DMS114 treated with DMSO at 0.1 percent for 48 hours (cell line): Measurements from ENCODE around the gene F3.

Experiments used
- DNase-seq: peaks from one replicate; lab custom pipeline; 2025; ENCODE audit not compliant: unreplicated experiment; lab: John Stamatoyannopoulos, UW

Gene F3

DNA sequence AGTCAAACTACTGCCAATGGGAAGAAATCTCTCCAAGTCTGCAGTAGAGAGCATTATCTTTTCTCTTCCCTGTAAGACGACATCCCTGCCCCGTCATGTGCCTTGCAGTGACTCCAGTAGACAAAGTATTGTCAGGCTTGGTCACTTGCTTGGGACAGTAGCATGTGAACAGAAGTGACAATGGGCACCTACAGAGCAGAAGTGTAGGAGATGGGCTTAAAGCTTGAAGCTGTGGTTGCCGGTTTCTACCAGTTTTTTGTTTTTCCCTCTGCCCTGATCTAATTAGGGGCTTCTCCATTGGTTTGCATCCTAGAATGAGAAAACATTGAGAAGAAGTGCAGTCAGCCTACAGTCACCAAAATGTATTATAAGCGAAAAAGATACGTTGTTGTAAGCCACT, 12.7 kb downstream of the F3 start:
- no peak for DNase-seq

DNA sequence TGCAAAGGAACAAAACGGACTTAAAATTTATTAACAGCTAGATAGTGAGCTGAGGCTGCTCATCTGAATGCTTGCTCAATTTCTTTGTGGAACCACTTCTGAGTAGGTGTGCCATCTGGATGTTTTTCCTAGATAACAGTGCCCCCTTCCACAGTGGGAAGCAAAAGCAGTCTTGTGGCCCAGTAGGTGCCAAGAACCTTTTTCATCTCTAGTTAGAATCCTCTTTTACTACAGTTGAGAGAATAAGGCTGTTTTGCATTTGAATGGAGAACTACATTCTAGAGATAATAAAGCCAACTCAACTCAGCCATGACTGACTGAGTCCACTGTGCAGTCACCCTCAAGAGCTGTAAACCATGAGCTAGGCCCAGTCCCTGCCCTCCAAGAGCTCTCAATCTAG, 13.3 kb downstream of the F3 start:
- no peak for DNase-seq

DNA sequence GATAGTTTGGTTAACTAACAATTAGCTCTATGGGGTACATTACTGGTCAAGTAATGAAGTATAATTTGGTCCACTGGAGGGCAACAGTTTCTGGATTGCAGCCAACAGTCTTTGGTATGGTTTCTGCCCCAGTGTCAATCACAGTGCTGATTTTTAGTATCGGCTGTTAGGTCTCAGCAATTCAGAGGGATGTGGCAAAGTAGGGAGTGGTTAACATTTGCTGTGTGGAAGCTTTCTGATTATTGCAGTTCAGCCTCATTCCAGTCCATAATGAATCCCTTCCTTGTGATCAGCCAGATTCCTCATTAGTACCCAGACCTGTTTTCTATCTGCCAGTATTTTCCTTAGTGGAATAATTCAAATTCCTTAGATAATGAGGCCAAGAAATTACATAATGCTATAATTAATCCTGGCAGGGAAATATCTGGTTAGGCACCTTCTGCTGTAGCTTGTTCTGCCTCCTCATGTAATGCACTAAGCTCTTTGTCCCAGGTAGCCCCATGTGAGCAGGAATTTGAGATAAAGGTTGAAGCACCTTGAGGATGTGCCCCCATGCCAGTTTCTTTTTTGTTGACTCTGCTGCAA, 14.0 kb downstream of the F3 start:
- DNase-seq: no peak

DNA sequence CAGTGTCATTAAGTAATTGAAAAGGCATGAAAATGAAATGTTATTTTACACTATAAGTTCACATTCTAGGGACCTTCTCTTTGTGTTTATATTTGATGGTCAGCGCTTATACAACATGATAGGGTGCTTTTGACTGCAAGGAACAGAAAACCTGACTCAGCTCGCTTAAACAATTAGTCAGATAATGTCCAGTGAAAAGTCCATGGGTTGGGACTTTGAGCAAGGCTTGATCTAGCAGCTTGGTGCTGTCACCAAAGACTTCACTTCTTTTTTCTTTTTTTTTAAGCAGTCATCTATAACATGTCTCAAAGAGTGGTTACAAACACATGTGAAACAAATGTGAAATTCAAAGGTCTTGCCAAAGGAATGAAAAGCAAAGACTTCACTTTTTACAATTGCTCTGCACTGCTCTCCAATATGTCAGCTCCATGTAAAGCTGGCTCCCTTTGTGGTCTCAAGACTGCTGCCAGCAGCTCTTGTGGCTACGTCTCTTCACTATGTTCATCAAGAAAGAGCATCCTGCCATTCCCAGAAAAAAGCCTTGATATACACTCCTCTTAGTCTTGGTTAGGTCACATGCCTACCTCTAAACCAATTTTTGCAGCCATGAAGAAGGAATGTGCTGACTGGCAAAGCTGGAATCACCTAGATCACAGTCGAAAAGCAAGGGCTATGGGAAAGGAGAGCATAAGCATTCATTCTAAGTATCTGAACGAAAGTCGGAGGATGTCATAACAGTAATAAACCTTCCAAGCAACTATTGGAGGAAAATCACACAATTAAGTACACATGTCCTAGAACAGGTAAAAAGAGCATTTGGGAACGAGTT, 15.2 kb downstream of the F3 start:
- DNase-seq: no peak

DNA sequence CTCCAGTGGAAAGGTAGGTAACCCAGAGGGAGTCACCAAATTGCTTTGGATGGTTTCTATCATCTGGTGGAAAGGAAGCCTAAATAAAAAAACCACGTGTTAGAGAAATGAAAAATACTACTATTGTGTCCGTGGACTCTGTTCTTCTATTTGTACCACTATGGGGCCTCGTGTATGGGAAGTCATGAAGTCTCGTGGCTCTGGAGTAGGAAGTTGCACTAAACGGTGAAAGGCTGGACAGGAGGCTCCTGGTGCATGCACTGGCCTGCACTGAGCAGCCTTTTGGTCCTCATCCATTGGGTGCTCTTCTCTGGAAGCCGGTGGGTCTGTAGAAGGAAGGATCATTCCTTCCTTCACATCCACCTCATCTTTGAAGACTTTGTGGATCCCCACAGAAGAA, 17.0 kb downstream of the F3 start:
- no peak for DNase-seq

DNA sequence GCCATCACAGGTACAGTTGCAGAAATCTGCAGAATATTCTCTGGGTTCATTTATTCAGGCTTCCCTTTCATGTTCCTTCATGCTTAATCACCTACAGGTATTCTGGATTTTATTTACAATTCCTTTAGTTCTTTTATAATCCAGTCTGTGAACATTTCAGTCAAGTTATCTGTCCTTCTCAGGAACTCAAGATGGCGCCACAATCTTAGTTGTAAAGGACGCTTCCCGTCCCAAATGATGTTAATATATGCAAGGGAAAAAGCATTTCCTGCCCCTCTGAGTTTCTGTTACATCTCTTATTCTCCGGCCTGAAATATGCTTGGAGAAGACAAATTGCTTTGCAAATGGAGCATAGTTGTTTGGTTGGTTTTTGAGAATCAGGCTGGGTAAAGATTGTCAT, 19.3 kb downstream of the F3 start:
- peak; percentile 14 for DNase-seq

DNA sequence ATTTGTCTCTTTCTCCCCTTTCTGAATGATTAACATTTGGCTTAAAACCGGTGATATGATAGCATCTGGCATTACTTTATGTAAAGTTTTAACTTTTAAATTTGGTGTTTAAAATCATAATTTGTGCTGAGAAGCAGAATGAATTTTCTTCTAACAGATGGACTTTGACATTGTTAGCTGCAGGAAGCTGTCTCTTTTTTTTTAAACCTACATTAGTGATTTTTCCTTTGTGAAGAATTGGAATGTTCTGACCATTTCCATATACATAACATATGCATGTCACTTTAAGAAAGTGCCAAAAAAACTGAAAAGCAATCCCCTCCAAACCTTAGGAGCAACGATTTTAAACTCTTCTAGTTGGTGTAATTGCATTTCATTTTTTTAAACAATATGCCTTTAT, 22.2 kb downstream of the F3 start:
- no peak for DNase-seq

DNA sequence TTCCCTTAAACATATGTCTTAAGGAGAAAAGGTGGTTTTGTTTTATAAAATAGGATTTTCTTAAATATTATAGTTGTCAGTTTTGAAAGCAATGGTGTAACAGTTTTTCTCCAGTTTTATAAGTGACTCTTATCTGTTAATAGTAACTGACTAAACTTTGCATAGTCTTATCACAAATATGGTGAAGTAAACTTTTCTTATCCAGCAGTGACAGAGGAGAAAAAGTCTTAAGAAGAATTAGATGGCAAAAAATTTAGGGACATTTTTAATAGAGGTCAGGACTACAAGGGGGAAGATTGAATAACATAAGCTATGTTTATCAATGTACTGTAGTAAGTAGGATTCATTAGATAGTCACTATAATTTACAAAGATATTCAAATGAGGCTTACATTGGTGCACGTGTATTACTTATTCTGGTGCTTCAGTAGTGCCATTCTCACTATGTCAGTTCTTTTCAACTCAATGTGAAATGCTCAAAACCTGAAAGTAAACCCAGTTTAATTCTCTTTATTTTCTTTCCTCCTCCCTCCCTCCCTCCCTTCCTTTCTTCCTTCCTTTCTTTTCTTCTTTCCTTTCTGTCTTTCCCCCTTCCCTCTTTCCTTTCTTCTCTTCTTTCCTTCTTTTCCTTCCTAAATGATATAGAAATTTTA, 26.1 kb downstream of the F3 start:
- DNase-seq: no peak

DNA sequence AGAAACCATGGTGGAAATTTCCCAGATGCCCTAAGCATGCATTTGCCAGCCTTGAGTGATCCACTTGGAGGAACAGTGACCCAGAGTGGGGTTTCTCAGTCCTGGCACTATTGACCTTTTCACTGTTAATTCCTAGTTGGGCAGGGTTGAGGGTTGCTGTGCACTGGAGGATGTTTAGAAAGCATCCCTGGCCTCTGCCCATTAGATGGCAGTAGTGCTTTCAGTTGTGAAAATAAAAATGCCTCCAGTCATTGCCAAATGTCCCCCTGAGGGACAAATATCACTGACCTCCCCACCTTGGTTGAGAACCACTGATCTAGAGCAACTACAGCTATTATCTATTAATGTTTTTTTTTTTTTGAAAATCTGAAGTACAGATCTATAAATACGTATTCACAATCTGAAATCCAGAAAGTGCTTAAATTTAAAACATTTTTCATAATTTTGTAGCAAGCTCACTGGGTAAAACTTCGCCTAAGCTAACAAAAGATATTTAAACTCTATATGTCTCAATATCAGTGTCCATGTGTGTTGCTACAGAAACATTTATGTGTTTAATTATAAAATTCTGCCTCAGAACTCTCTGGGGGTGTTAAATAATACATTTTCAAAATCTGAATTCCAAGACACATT, 27.3 kb downstream of the F3 start:
- peak; percentile 10 for DNase-seq

DNA sequence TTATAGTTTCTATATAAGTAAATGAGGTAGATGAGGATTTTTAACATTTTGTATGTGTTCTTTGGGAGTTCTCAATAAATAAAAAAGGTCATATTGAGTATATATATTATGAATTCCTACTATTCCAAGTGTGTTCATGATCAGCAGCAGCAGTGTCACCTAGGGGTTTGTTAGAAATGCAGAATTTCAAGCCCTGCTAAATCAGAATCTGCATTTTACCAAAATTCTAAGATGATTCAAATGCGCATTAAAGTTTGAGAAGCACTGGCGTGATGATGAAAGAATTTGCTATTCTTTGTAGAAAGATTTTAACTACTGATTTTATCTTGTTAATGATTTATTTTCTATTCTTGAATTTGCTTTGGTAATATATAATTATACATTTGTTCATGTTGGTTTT, 28.7 kb downstream of the F3 start:
- DNase-seq: no peak

DNA sequence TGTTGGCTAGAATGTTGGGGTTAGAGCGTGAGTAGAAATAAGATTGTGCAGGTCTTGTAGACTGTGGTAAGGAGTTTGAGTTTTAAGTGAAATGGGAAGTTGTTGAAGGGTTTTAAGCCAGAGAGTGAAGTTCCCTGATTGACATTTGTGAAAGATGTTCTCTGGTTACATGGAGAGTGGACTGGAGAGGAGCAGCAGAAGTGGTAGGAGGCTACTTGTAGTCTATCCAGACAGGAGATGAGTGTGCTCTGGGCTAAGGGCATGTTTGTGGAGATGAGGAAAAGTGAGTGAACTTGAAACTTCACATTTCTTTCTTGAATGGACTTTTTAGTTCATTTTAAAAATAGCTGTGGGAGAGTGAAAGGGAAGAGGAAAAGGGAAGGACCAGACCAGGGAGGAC, 37.0 kb downstream of the F3 start:
- DNase-seq: no peak

DNA sequence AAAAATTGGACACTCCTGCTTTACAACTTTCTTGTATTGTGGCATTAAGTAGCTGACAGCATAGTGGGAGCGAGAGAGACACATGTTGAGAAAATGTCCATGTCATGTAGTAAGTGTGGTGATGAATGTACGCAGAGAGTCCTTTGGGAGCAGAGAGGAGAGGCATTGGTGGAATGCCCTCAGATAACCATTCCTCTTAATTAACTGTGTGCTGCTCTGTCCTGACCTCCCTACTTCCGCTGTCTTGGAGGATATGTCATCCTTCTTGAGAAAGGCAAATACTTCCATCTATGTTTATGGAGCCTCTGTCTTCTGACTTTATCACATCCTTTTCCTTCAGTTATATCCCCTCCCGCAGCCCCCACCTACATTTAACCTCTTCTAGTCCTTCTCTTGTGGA, 38.4 kb downstream of the F3 start:
- DNase-seq: no peak

DNA sequence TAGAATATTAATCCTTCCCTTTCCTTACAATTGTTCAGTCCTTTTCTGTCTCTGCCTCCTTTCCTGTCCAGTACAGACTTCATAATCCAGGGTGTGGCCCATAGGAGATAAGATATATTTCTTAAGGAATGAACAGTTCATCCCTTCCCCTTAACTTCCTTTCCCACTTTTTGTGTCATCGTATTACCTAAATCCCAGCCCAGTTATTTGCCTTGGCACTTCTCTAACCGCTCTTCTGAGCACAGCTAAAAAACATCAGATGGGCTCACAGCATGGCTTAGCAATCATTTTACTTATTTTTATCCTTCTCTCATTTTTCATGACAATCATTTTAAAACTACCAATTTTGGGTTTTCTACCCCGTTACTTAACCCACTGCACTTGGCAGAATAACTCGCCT, 39.6 kb downstream of the F3 start:
- no peak for DNase-seq

DNA sequence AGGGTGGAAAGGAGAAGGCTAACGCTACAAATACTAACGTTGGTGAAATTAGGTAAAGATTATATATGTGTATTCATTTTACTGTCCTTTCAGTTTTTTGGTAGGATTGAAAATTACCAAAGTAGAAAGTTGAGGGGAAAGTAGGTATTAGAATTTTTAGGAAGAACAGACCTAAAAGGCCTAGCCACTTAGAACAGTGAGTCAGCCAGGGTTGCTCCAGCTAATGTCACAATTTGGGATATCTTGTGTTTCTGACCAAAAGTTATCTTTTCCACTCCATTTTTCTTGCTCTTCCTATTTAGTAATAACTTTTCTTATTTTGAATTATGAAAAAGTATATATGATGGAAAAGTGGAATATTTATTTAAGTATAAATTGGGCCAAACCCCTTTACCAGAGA, 40.1 kb downstream of the F3 start:
- DNase-seq: no peak

DNA sequence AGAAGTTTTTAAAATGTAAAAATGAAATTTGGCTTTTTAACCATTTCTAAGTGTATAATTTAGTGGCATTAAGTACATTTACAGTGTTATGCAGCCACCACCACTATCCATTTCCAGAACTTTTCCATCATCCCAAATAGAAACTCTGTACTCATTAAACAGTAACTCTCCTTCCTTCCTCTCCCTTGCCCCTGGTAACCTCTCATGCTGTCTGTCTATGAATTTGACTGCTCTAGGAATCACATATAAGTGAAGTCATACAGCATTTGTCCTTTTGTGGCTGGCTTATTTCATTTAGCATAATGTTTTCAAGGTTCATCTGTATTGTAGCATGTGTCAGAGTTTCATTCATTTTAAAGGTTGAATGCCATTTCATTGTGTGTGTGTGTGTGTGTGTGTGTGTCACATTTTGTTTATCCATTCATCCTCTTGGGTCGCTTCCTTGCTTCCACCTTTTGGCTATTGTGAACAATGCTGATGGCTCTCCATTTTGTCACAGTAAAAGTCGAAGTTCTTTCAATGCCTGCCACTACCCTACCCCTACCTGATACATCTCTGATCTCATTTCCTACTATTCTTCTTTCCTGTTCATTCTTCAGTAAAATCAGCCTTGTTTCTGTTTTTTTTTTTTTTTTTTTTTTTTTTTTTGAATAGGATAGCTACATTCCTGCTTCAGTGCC, 45.3 kb downstream of the F3 start:
- no peak for DNase-seq

DNA sequence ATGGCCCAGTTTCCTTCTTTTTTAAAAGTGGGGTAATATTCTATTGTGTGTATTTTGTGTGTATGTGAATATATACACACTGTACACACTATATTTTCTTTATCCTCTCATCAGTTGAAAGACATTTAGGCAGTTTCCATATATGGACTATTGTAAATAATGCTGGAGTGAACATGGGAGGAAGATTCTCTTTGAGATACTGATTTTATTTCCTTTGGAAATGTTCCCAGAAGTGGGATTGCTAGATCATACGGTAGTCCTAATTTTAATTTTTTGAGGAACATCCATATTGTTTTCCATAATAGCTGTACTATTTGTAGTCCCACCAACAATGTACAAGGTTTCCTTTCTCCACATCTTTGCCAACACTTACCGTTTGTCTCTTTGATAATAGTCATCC, 51.0 kb downstream of the F3 start:
- no peak for DNase-seq

DNA sequence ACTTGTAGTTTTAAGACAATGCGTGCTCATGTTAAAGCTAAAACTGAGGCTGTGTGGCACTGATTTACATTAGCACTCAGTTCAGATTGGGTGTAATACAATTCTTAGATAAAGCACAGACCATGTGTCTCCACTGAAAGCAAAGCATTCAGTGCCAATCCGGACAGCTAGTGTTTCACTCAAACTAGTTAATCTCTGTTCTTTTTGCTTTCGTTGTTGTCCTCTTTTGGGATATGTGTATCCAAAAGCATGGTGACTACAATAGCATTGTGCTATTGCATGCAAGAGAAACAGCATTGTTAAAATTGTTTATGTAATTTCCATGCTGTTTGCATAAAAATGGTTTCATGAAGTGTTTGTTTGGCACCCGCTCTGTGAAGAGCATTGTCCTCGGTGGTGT, 54.6 kb downstream of the F3 start:
- no peak for DNase-seq

DNA sequence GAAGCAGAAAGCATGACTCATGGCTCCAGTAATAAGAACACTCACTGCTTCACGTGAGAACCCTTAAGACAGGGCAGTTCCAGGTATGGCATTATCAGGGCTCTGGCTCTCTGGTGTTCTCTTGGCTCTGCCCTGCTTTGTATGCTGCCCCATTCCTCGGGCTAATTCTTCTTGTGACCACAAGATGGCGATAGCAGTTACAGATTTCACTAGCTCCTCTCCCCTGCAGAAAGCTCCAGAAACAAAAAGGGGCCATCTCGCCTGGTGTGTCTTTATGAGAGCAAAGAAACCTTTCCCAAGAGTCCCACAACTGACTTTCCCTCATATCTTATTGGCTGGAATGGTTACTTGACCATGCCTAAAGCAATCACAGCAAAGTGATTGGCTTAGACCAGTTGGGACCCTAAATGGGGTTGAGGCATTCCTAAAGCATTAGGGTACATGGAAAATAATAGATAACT, 60.1 kb downstream of the F3 start:
- peak; percentile 43 for DNase-seq

DNA sequence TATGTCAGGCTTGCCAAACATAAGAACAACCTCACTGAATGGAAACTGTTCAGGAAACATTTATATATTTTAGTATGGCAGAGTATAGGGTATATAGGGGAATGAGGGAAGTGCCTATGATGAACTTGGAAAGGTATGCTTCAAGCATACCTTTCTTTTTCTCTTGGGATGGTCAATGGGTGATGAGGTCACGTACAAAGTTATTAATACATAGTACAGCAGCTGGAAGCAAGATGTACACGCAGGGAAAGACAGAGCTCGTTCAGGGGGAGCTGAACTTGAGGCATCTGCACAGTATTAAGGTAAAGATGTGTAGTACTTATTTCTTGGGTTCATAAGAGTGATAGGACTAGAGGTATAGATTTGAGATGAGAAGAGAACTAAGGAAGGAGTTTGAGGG, 61.9 kb downstream of the F3 start:
- DNase-seq: no peak
